GM19463 (cell line): ENCODE results near the gene GRIPAP1.
"Not testable (repeated sequence)": the region's sequence is repeated elsewhere in the genome, so short reads cannot be mapped to it uniquely, and the experiment has no call there.

Experiments
- ATAC-seq: cut with Tn5 transposase; IDR thresholded peaks from one replicate; pipeline ENCODE4 v1.9.1; 2021; ENCODE audit warnings: mild to moderate bottlenecking, moderate library complexity; ENCODE audit not compliant: unreplicated experiment

The GRIPAP1 gene

DNA sequence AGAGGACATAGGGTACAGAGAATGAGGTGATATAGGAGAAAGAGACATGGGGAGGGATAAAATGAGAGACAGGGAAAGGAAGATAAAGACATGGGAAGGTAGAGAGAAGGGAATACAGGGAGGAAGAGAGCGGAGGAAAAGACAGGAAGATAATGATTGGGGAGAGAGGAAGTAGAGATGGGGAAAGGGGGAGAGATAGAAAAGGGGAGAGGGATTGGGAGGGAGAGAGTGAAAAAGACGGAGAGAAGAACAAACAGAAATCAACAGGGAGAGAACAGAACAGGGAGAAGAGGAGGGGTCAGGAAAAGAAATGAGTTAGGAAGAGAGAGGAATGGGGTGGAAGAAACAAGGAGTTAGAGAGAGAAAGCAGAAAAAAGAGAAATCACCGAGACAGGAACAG lies 4.6 kb downstream of the GRIPAP1 start:
- ATAC-seq, result no peak

- ATAC-seq, result no peak
These were observed 5.1 kb downstream of the GRIPAP1 start for GRCh38 chrX:48996969-48997368.

- no peak for ATAC-seq
These were observed 9.7 kb downstream of the GRIPAP1 start for GRCh38 chrX:48992341-48992740.

- ATAC-seq, result no peak
These were observed 12.6 kb downstream of the GRIPAP1 start for GRCh38 chrX:48989483-48989882.

- ATAC-seq, result no peak
These were observed 18.2 kb downstream of the GRIPAP1 start for GRCh38 chrX:48983896-48984295.

DNA sequence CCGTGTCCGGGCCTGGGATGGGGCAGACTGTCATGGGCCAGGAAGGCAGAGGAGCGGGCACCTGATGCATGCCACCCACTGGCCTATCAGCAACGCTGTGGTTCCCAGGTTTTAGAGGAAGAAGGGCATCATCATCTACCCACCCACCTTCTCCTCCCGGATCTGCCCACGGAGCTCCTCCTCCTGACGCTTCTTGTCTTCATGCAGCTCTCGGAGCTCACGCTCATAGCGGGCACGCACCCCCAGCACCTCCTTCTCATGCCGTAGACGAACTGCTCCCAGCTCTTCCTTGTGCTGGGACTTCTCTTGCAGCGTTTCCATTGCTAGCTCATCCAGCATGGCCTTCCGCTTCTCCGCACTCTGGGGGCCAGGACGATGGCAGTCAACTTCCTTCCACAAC lies 19.0 kb downstream of the GRIPAP1 start:
- no peak for ATAC-seq

- ATAC-seq, result no peak
These were observed 20.9 kb downstream of the GRIPAP1 start for GRCh38 chrX:48981178-48981577.

- not testable (repeated sequence) for ATAC-seq
These were observed 21.7 kb downstream of the GRIPAP1 start for GRCh38 chrX:48980341-48980740.

DNA sequence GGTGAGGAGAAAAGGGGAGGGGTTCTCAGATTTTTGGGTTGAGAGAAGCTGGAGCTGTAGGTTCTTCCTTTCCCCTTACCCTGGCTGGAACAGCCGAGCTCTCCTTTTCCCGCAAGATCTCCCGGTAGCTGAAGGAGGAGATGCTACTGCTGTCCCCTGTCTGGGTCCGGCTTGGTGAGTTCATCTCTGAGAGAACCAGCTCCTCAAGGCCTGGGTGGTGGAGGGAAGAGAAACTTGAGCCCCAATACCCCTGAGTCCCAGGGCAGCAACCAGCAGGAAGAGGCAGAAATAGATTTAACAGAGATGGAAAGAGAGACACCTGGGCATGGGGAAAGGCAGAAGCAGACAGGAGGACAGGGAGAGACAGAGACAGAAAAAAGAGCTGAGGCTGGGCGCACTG lies 23.8 kb downstream of the GRIPAP1 start:
- ATAC-seq, result no peak

DNA sequence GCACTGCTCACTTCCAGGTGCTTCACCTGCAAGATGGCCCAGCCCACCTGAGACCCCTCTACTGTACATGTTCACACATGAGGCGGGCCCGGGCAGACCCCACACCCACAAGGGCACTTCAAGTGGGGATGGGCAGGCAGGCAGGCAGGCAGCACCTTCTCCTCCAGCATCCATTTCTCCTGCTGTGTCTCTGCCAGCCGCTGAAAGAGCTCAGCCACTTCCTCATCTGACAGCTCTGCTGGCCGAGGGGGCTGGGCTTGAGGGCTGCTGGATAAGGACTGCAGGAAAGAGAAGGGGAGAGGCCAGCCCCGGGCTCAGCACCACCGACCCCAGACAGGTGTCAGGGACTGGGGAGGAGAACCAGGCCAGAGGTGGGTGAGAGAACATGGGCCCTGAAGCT lies 26.0 kb downstream of the GRIPAP1 start:
- ATAC-seq, result no peak

GRCh38 chrX:48975541-48975940 lies 26.5 kb downstream of the GRIPAP1 start:
- no peak for ATAC-seq

- ATAC-seq, result no peak
These were observed 27.0 kb downstream of the GRIPAP1 start for GRCh38 chrX:48975041-48975440.

GRCh38 chrX:48974574-48974973 lies 27.5 kb downstream of the GRIPAP1 start:
- ATAC-seq, result no peak

GRCh38 chrX:48974033-48974432 lies 28.0 kb downstream of the GRIPAP1 start:
- ATAC-seq, result no peak

DNA sequence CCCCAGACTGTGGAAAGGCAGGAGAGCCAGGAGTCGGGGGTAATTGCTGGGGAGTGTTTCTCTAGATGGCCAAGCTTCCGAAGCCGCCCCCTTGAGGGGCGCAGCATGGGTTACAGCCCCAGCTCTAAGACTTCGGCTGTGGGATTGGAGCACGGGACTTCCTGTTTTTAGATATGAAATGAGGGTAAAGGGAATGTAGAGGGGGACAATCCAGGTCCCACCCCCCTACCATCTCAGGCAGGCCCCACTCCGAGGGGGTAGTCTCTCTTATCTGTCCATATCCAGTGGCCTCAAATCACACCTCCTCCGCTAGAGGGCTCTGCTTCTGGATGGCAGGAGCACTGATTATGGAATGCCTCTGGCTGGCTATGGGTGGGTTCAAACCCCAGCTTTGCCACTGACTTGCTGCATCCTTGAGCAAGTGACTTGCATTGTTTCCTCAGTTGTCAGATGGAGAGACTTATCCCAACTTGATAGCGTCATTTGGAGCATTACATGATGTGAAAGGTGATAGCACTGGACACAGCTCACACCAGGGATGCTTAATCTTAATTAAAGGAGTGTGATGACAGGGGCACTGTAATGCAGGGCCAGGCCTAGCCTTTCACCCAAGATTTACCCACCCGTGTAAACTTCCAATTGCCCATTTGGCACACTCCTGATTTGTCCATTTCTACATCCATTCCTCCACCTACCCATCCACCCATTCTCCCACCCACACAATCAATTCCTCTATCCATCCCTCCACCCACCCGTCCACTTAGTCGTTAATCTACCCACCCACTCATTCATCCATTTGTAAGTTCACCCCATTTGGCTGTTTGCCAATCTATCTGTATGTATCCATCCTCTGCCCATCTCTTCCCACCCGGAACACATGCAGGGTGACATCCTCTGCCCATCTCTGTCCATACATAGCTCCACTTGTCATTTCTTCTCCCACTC lies 29.6 kb downstream of the GRIPAP1 start:
- ATAC-seq, result no peak

- ATAC-seq, result no peak
These were observed 30.5 kb downstream of the GRIPAP1 start, which contains the start of gene KCND1 for GRCh38 chrX:48971249-48972219. KCND1 (minus strand) TSS chrX:48971844; CDS start chrX:48970271, 1,573 bp downstream.

DNA sequence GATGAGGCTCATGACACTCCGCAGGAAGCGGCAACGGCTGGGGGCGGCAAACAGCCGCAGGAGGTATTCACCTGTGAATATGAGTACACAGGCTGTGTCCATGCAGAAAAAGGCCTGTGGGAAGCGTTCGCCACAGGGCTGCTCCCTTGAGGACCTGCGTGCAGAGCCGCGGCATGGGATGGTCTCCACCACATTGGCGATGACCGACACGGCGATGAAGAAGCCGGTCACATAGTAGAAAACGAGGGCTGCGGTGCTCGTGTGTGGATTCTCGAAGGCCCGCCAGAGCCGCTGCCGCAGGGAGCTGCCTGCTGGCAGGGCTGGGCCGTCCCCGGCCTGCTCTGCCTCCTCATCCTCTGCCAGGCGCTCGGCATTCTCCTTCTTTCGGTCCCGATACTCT lies 32.6 kb downstream of the GRIPAP1 start:
- no peak for ATAC-seq

GRCh38 chrX:48968377-48968776 lies 33.7 kb downstream of the GRIPAP1 start:
- ATAC-seq, result no peak

- ATAC-seq, result no peak
These were observed 35.1 kb downstream of the GRIPAP1 start for GRCh38 chrX:48966796-48967579.

DNA sequence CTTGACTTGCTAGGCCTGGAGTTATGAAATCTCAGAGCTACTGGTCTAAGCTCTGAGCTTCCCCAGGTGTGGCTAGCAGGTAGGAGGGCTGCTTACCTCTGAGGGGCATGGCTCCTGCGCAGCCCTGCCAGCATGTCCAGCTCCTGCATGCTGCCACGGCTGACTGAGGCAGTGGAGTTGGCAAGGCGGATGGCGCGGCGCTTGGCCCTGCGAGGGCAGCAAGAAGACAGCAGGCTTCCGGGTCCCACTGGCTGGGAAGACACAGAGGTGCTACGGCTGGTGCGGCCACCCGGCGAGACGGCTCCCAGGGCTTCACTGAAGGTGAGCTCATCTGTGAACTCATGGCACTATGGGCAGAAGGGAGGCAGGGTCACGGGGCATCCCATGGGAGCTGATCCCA lies 36.1 kb downstream of the GRIPAP1 start:
- ATAC-seq, result no peak
